Measurements from ENCODE around the gene MINDY3.

Gene MINDY3

GRCh38 chr10:15797346-15797745, 63.0 kb downstream of the MINDY3 start:
- DNase-seq (ENCODE audit: low read depth): no peak
- no peak overlapping the region for H3K4me3 ChIP-seq (ENCODE audit: low read length)
- TF ChIP-seq CTCF (conservative IDR thresholded peaks at IDR 0.05; ENCODE audit: low read depth, low read length): no peak

GRCh38 chr10:15796762-15797161, 63.5 kb downstream of the MINDY3 start:
- no peak for TF ChIP-seq CTCF (conservative IDR thresholded peaks at IDR 0.05; ENCODE audit: low read depth, low read length)
- no peak for DNase-seq (ENCODE audit: low read depth)
- H3K4me3 ChIP-seq (ENCODE audit: low read length): no peak overlapping the region

- H3K4me3 ChIP-seq (ENCODE audit: low read length): no peak overlapping the region
- no peak for TF ChIP-seq CTCF (conservative IDR thresholded peaks at IDR 0.05; ENCODE audit: low read depth, low read length)
- DNase-seq (ENCODE audit: low read depth): no peak
Measured at GRCh38 chr10:15796098-15796759, 64.1 kb downstream of the MINDY3 start.

GRCh38 chr10:15795036-15795792, 65.1 kb downstream of the MINDY3 start:
- no peak for DNase-seq (ENCODE audit: low read depth)
- TF ChIP-seq CTCF (conservative IDR thresholded peaks at IDR 0.05; ENCODE audit: low read depth, low read length): no peak
- no peak overlapping the region for H3K4me3 ChIP-seq (ENCODE audit: low read length)

- H3K4me3 ChIP-seq (ENCODE audit: low read length): no peak overlapping the region
- no peak for DNase-seq (ENCODE audit: low read depth)
- no peak for TF ChIP-seq CTCF (conservative IDR thresholded peaks at IDR 0.05; ENCODE audit: low read depth, low read length)
Measured at GRCh38 chr10:15794569-15794968, 65.7 kb downstream of the MINDY3 start.

- no peak for DNase-seq (ENCODE audit: low read depth)
- TF ChIP-seq CTCF (conservative IDR thresholded peaks at IDR 0.05; ENCODE audit: low read depth, low read length): no peak
- H3K4me3 ChIP-seq (ENCODE audit: low read length): no peak overlapping the region
Measured at GRCh38 chr10:15793664-15794063, 66.6 kb downstream of the MINDY3 start.

GRCh38 chr10:15792777-15793176, 67.5 kb downstream of the MINDY3 start:
- no peak for DNase-seq (ENCODE audit: low read depth)
- H3K4me3 ChIP-seq (ENCODE audit: low read length): no peak overlapping the region
- no peak for TF ChIP-seq CTCF (conservative IDR thresholded peaks at IDR 0.05; ENCODE audit: low read depth, low read length)

Data from retinal pigment epithelial cell (primary cell).